GM19324 (cell line): ENCODE data around the gene MMP24OS.
A peak's percentile ranks its signal among the peaks of the same experiment; 100 is the strongest.
"Not testable (repeated sequence)": the region's sequence is repeated elsewhere in the genome, so short reads cannot be mapped to it uniquely, and the experiment has no call there.

ENCODE experiments used
- ATAC-seq: cut with Tn5 transposase; IDR thresholded peaks from one replicate; pipeline ENCODE4 v1.9.1; 2021; ENCODE audit warnings: mild to moderate bottlenecking, moderate library complexity; ENCODE audit not compliant: unreplicated experiment, low FRiP score

Gene MMP24OS

GRCh38 chr20:35277531-35278395, at the start of gene MMP24OS:
MMP24OS (minus strand) TSS chr20:35278122; CDS start chr20:35277929, 193 bp downstream.
- peak; percentile 85 for ATAC-seq

GRCh38 chr20:35327074-35327976, 49.4 kb upstream of the MMP24OS start:
- no peak for ATAC-seq

GRCh38 chr20:35326740-35327073, 48.8 kb upstream of the MMP24OS start:
- no peak for ATAC-seq

- no peak for ATAC-seq
Observed at GRCh38 chr20:35326021-35326739, 48.3 kb upstream of the MMP24OS start.

DNA sequence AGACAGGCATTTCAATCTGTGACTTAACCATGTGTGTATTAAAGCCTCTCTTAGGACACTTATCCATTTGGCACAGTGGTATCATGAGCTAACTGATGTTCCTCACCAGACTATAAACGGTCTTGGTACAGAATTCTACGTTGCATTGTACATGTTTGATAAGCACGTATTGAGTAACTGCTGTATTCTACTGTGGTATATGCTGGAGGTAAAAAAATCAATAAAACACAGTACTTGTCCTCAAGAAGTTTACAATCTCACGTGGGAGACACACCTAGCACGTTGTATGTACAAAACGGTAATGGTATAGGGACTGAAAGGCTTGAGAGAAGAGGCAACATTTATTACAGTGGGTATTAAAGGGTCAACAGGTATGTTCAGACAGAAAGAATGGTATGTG, 47.5 kb upstream of the MMP24OS start:
- ATAC-seq = no peak

DNA sequence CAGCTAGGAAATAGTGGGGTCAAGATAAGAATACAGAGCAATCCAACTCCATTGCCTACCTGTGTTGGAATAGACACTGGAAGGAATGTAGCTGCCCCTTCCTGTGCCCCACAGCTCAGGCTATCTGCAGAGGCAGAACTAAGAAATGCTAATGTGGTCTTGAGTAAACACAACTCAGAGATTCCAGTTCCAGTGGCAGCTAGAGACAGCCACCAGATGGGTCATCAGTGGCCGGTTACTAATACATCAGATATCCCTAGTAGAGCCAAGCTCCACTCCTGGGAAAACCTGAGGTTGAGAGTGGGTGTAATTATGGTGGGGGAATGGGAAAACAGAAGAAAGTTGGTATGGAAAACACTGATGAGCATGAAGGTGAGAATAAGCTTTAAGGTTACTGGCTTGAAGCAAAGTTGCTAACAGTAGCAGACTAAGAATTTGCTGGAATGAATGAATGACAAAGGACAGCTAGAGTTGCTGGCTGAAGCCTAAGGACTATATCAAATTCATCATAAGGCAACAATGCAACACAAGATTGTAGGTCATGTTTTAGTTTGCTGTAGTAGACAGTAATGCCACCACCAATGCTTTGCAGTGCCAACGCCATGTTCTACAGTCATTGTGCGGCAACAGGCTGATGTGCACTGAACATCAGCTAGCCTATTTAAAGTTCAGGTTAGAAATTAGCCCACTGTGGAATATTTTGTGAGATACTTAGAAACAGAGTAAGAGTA, 42.6 kb upstream of the MMP24OS start:
- no peak for ATAC-seq

DNA sequence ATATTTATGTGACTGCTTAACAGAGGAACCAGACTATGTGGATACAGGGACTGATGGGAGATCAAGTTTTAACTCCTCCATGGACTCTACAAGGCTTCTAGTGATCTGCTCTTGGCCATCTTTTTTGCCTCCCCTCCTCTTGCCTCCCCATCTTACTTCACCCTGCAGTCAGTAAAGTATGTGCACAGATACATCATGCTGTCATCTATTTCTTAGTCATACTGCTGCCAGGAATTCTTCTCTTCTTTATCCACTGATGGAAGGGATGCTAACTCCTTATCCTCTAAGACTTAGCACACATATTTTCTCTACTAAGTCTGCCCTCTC, 41.9 kb upstream of the MMP24OS start:
- no peak for ATAC-seq

- ATAC-seq = no peak
Observed at GRCh38 chr20:35319192-35319870, 41.4 kb upstream of the MMP24OS start.

- ATAC-seq = no peak
Observed at GRCh38 chr20:35318502-35319157, 40.7 kb upstream of the MMP24OS start.

- ATAC-seq = no peak
Observed at GRCh38 chr20:35317416-35318210, 39.7 kb upstream of the MMP24OS start.

DNA sequence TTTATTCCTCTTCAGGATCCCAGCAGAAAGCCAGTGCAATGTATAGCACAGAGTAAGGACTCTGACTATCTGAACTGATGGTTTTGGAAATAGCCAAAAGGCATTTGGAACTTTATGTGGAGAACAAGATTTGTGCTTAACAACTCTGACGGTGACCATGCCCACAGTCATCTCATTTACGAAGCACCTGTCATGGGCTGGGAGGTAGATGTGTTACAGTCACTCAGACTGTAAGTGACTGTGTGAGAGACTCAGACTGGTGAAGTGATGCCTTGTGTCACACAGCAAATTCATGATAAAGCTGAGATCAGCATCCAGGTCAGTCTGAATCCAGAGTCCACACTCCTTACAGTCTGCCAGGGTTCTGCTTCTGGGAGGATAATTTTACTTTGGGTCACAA, 38.2 kb upstream of the MMP24OS start:
- no peak for ATAC-seq

DNA sequence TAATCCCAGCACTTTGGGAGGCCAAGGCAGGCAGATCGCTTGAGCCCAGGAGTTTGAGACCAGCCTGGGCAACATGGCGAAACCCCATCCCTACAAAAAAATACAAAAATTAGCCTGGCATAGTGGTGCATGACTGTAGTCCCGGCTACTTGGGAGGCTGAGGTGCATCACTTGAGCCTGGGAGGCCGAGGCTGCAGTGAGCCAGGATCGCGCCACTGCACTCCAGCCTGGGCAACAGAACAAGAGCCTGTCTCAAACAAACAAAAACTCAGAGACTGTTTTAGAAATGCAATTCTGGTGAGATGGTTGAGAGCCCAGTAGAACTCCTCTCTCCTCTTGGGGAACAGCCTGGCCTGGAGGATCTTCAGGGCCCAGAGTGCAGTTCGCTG, 37.7 kb upstream of the MMP24OS start:
- not testable (repeated sequence) for ATAC-seq

DNA sequence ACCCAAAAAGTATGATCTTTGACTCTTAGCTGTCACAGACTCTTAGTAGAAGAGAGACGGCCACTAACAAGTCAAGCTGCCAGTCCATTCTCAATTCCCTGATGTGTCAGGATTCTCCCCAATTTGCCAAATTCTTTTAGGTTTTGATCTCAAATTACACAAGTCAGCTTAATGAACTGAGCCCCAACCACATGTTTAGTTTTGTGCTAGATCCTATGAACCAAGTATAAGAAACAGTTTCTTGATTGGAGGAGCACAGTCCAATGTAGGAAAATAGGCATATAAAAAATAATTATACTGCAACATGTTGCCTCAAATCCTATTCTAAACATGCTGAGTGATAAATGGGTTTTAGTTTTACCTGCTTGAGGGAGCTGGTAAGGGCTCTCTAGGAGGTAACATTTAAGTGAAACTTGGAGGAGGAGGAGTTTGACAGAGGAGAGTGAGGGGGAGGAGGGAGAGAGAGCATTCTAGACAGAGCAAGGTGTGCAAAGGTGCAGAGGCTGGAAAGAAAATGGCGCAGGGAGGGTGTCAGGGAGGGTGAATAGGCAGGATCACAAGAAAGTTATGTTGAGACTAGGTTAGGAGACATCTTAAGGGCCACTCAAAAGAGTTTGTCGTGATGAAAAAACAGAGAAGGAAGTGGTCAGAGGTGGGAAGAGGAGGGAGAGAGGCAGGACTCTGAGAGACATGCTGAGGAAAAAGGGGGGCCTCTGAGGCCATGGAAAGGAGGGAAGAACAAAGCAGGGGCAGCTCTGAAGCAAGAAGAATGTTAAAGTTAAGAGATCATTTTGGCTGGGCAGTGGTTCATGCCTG, 37.1 kb upstream of the MMP24OS start:
- ATAC-seq = no peak

DNA sequence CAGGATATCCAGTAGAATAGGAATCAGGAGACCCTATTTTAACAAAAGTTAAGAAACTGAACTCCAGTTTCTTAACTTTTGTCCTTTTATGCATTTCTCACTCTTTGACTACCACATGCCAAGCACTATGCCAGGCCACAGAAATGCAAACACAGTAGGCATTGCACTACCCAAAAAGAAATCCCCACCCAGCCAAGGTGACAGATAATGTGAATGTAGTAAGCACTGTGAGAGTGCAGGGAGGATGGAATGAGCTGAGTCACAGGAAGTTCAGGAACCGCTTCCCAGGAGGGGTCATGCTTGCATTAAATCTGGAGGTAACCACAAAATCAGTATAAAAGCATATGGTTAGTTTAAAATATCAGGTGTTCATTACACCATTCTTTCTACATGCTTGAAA, 34.4 kb upstream of the MMP24OS start:
- ATAC-seq = no peak

DNA sequence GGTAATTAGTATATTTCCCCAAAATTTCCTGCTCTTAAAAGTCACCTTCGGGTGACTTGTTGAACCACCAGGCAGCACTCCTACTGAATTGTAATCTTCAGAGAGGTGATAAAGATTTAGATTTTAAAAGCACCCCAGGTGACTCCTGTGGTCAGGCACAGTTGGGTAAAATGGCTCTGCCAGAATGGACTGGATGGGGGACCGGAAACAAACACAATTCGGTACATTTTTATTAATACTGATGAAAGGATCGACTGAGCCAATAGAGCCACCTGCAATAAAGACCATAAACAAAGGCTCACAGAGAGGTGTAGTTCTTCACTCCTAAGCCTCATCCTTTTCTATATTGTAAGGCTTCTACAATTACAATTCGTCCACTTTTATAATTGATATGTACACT, 33.9 kb upstream of the MMP24OS start:
- ATAC-seq = no peak

- no peak for ATAC-seq
Observed at GRCh38 chr20:35311409-35311808, 33.5 kb upstream of the MMP24OS start.
